HG03457 (cell line): ENCODE data around the gene MTTP.

Source experiments
- ATAC-seq: cut with Tn5 transposase; IDR thresholded peaks from one replicate; pipeline ENCODE4 v1.9.1; 2021; ENCODE audit warnings: moderate number of reproducible peaks; ENCODE audit not compliant: unreplicated experiment

MTTP gene

GRCh38 chr4:99637174-99637573 lies 62.5 kb downstream of the MTTP start:
- ATAC-seq = no peak

GRCh38 chr4:99640676-99641075 lies 66.1 kb downstream of the MTTP start:
- no peak for ATAC-seq

- no peak for ATAC-seq
These were observed 68.3 kb downstream of the MTTP start for GRCh38 chr4:99642725-99643489.

GRCh38 chr4:99644453-99644852 lies 69.8 kb downstream of the MTTP start:
- ATAC-seq = no peak

GRCh38 chr4:99645036-99645435 lies 70.4 kb downstream of the MTTP start:
- ATAC-seq = no peak

- no peak for ATAC-seq
These were observed 71.0 kb downstream of the MTTP start for GRCh38 chr4:99645638-99646037.

GRCh38 chr4:99647071-99647470 lies 72.4 kb downstream of the MTTP start:
- no peak for ATAC-seq

GRCh38 chr4:99648321-99648720 lies 73.7 kb downstream of the MTTP start:
- no peak for ATAC-seq

- ATAC-seq = no peak
These were observed 74.6 kb downstream of the MTTP start for GRCh38 chr4:99649208-99649607.

- no peak for ATAC-seq
These were observed 75.2 kb downstream of the MTTP start for GRCh38 chr4:99649778-99650177.

- ATAC-seq = no peak
These were observed 76.6 kb downstream of the MTTP start for GRCh38 chr4:99651016-99651769.

GRCh38 chr4:99651811-99652485 lies 77.3 kb downstream of the MTTP start:
- no peak for ATAC-seq

- ATAC-seq = no peak
These were observed 78.2 kb downstream of the MTTP start for GRCh38 chr4:99652596-99653436.

- ATAC-seq = no peak
These were observed 79.3 kb downstream of the MTTP start for GRCh38 chr4:99653916-99654315.

- no peak for ATAC-seq
These were observed 79.7 kb downstream of the MTTP start for GRCh38 chr4:99654361-99654761.

GRCh38 chr4:99655308-99656081 lies 80.9 kb downstream of the MTTP start:
- no peak for ATAC-seq

- ATAC-seq = no peak
These were observed 83.2 kb downstream of the MTTP start, which contains the start of gene C4orf54 for GRCh38 chr4:99657798-99658197. C4orf54 (minus strand) TSS chr4:99657828; CDS start chr4:99654648, 3,180 bp downstream.

- no peak for ATAC-seq
These were observed 84.0 kb downstream of the MTTP start for GRCh38 chr4:99658666-99659065.

- no peak for ATAC-seq
These were observed 87.3 kb downstream of the MTTP start for GRCh38 chr4:99661907-99662306.

- no peak for ATAC-seq
These were observed 90.1 kb downstream of the MTTP start for GRCh38 chr4:99664716-99665115.
